Dermis lymphatic vessel endothelial cell (primary cell): ENCODE measurements around the gene ZNF710. TPM values are rescaled to one million over a fixed set of nuclear protein-coding genes. Genes with fewer than 3 reads are reported as not detected.

ENCODE experiments used
- total RNA-seq: library from RNA; depleted of rRNA; stranded (reverse); fragments of >200 nt; gene quantifications from 2 replicates; pipeline ENCODE4 v1.2.1, GENCODE V29; 2014

The ZNF710 gene
- total RNA-seq: 9.0 TPM in 2 replicates

GRCh38 chr15:90001062-90001682, at the start of gene ZNF710:
TSS of gene ZNF710 (plus strand) at chr15:90001324. CDS start at chr15:90067138, 65,814 bp downstream.

GRCh38 chr15:90101969-90102890, 101.1 kb downstream of the ZNF710 start, which contains the start of gene IDH2:
TSS of gene IDH2 (minus strand) at chr15:90102468. CDS start at chr15:90102390, 78 bp downstream.

Other genes with a start within 250 kb of the ZNF710 start
- not detected in 2 replicates for gene MESP2, start 225.0 kb upstream of the ZNF710 start, total RNA-seq
- 6.6 and 7.8 TPM in 2 replicates for gene ANPEP, start 186.5 kb upstream of the ZNF710 start, total RNA-seq
- 27.1 and 27.8 TPM in 2 replicates for gene AP3S2, start 107.3 kb upstream of the ZNF710 start, total RNA-seq
- gene ARPIN, start 88.4 kb upstream of the ZNF710 start, total RNA-seq: 10.6 and 12.4 TPM in 2 replicates
- gene IDH2, start 101.1 kb downstream of the ZNF710 start, total RNA-seq: 60.7 and 96.3 TPM in 2 replicates
- 6.9 and 8.6 TPM in 2 replicates for gene SEMA4B, start 200.0 kb downstream of the ZNF710 start, total RNA-seq
- 36.4 and 39.4 TPM in 2 replicates for gene CIB1, start 232.6 kb downstream of the ZNF710 start, total RNA-seq
- 7.4 and 9.4 TPM in 2 replicates for gene GDPGP1, start 232.9 kb downstream of the ZNF710 start, total RNA-seq
- not detected in 2 replicates for gene TTLL13, start 248.2 kb downstream of the ZNF710 start, total RNA-seq